Trophoblast cell (in vitro differentiated cells and primary cell): ENCODE data around the gene STKLD1.
"Not testable (repeated sequence)": the region's sequence is repeated elsewhere in the genome, so short reads cannot be mapped to it uniquely, and the experiment has no call there.

Experiments used
- DNase-seq, 2 donors: peaks; one replicate each; pipeline ENCODE4 v3.0.0-alpha.2; 2016
- H2AFZ ChIP-seq: 2 replicates; pipeline ENCODE4 v1.6.1; 2013; ENCODE audit warnings: low read length, moderate library complexity, mild to moderate bottlenecking; ENCODE audit not compliant: insufficient read depth, poor library complexity
- H2AK5ac ChIP-seq: 2 replicates; pipeline ENCODE4 v1.6.1; 2013; ENCODE audit warnings: mild to moderate bottlenecking, low read length
- H2BK120ac ChIP-seq: 2 replicates; pipeline ENCODE4 v1.6.1; 2013; ENCODE audit warnings: low read length, mild to moderate bottlenecking, moderate library complexity; ENCODE audit not compliant: insufficient read depth, poor library complexity
- H2BK12ac ChIP-seq: 2 replicates; pipeline ENCODE4 v1.6.1; 2013; ENCODE audit warnings: mild to moderate bottlenecking, low read length, moderate library complexity
- H2BK5ac ChIP-seq: 2 replicates; pipeline ENCODE4 v1.6.1; 2013; ENCODE audit warnings: low read length, low read depth, moderate library complexity, mild to moderate bottlenecking; ENCODE audit not compliant: poor library complexity
- H3K14ac ChIP-seq: 2 replicates; pipeline ENCODE4 v1.6.1; 2013; ENCODE audit warnings: mild to moderate bottlenecking, low read length
- H3K18ac ChIP-seq: 2 replicates; pipeline ENCODE4 v1.6.1; 2013; ENCODE audit warnings: mild to moderate bottlenecking, low read length
- H3K23ac ChIP-seq: 2 replicates; pipeline ENCODE4 v1.6.1; 2013; ENCODE audit warnings: low read length
- H3K27ac ChIP-seq: 2 replicates; pipeline ENCODE4 v1.5.1; 2013; ENCODE audit warnings: low read depth, mild to moderate bottlenecking, inconsistent platforms, low read length, moderate library complexity
- H3K27me3 ChIP-seq: 2 replicates; pipeline ENCODE4 v1.6.1; 2013; ENCODE audit warnings: inconsistent platforms, mild to moderate bottlenecking, low read length, moderate library complexity; ENCODE audit not compliant: insufficient read depth
- H3K36me3 ChIP-seq, 2 experiments: 1 replicate in 1 of 2; 2 replicates in 1 of 2; pipeline ENCODE4 v1.6.1; 2013; ENCODE audit warnings: low read length in 2 of 2, mild to moderate bottlenecking in 2 of 2, moderate library complexity in 1 of 2; ENCODE audit not compliant: insufficient read depth in 2 of 2, control insufficient read depth in 1 of 2
- H3K4ac ChIP-seq: 2 replicates; pipeline ENCODE4 v1.6.1; 2013; ENCODE audit warnings: low read depth, mild to moderate bottlenecking, low read length, moderate library complexity
- H3K4me1 ChIP-seq, 2 experiments: 1 replicate in 1 of 2; 2 replicates in 1 of 2; pipeline ENCODE4 v1.6.1; 2013; ENCODE audit warnings: low read length in 2 of 2, mild to moderate bottlenecking in 2 of 2, moderate library complexity in 1 of 2; ENCODE audit not compliant: insufficient read depth in 2 of 2, control insufficient read depth in 1 of 2
- H3K4me2 ChIP-seq: 2 replicates; pipeline ENCODE4 v1.6.1; 2013; ENCODE audit warnings: inconsistent platforms, mild to moderate bottlenecking, low read length, moderate library complexity
- H3K4me3 ChIP-seq: 2 replicates; pipeline ENCODE4 v1.5.1; 2013; ENCODE audit warnings: mild to moderate bottlenecking, low read depth, low read length, inconsistent platforms
- H3K79me1 ChIP-seq: one replicate; pipeline ENCODE4 v1.6.1; 2013; ENCODE audit warnings: low read length
- H3K79me2 ChIP-seq: 2 replicates; pipeline ENCODE4 v1.6.1; 2013; ENCODE audit warnings: low read length, mild to moderate bottlenecking; ENCODE audit not compliant: control insufficient read depth, insufficient read depth, poor library complexity
- H3K9ac ChIP-seq: 2 replicates; pipeline ENCODE4 v1.6.1; 2013; ENCODE audit warnings: mild to moderate bottlenecking, low read length
- H3K9me3 ChIP-seq: 2 replicates; pipeline ENCODE4 v1.6.1; 2013; ENCODE audit warnings: low read depth, mild to moderate bottlenecking, control low read depth, inconsistent platforms, low read length; ENCODE audit not compliant: insufficient read depth
- H4K12ac ChIP-seq: 2 replicates; pipeline ENCODE4 v1.6.1; 2013; ENCODE audit warnings: low read depth, mild to moderate bottlenecking, low read length, moderate library complexity
- H4K8ac ChIP-seq: 2 replicates; pipeline ENCODE4 v1.6.1; 2013; ENCODE audit warnings: low read depth, mild to moderate bottlenecking, low read length, moderate library complexity
- H4K91ac ChIP-seq: one replicate; pipeline ENCODE4 v1.6.1; 2013; ENCODE audit warnings: low read depth, mild to moderate bottlenecking, low read length, moderate library complexity
- WGBS: extraction: QIAGEN DNeasy Blood & Tissue Kit; methylation state at CpG from one replicate; pipeline ENCODE4 v1.1.7; 2013; ENCODE audit warnings: missing lambda C conversion rate; ENCODE audit not compliant: insufficient read length, insufficient coverage; ENCODE audit errors: extremely low coverage; 5-methylcytosine and 5-hydroxymethylcytosine counted together

STKLD1 gene

DNA sequence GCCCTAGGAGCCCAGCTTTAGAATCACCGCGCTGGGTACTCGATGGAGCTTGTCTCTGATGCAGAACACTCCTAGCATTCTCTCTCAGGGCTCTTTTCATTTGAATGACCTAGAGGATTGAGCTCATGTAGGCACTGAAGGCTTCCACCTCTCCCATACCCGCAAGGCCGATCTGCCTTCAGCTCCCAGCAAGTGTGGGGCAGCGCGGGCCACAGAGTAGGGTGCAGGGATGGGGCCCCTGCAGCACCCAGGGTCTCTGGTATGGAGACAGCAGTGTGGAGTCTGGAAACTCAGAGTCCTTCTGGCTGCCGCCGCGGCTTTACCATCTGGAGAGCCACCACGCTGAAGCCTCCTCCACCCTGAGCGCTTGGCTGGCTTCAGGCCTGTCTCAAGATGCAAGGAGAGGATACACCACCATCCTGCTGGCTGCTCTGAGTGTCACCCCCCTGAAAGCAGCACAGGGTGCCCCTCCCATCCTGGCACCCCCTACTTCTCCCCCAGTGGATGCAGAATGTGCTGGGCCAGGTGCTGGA is 12.9 kb downstream of the STKLD1 start:
- Histone ChIP-seq H3K14ac (no peak overlapping the region), H3K4ac (no peak overlapping the region), H3K23ac (no peak overlapping the region), H3K27ac (no peak overlapping the region), H3K9ac (no peak overlapping the region), H2BK12ac (no peak overlapping the region), H3K18ac (no peak overlapping the region), H3K4me1 (peaks cover 0 to 3% of the 10 kb centered on the region in 2 experiments), H3K4me2 (no peak overlapping the region), H2AK5ac (no peak overlapping the region), H2AFZ (no peak overlapping the region), H4K91ac (no peak overlapping the region), H3K79me1 (no peaks in the 10 kb centered on the region), H3K36me3 (no peaks in the 10 kb centered on the region), H2BK5ac (no peak overlapping the region), H3K79me2 (no peaks in the 10 kb centered on the region), H4K8ac (no peak overlapping the region), H2BK120ac (no peak overlapping the region), H4K12ac (no peak overlapping the region), H3K9me3 (peaks cover 10% of the 10 kb centered on the region), H3K4me3 (no peak overlapping the region), H3K27me3 (no peaks in the 10 kb centered on the region)
- DNase-seq, result no peak
- no CpG with 5 or more reads among the region's 12 CpGs for WGBS

DNA sequence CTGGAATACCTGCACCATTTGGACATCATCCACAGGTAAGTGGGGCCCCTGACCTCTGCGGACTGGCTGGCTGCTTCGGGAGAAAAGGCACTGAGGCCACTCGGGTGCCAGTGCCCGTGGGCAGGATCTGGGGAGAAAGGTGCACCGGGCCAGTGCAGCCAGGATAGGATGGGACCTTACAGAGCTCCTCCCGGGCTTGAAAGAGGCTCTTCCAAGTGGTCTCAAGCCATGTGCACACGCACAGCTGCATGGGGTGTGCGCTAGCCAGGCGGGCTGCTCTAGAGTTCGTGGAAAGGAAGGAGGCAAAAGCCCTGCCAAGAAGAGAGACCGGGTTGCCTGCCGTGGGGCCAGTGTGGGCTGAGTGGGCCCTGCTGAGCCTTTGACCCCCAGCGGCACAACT is 13.4 kb downstream of the STKLD1 start:
- H3K23ac ChIP-seq, result no peak overlapping the region
- no peak overlapping the region for H3K27ac ChIP-seq
- H4K91ac ChIP-seq, result no peak overlapping the region
- H4K8ac ChIP-seq, result no peak overlapping the region
- no peak for DNase-seq
- no peak overlapping the region for H3K4ac ChIP-seq
- H3K14ac ChIP-seq, result no peak overlapping the region
- H2BK5ac ChIP-seq, result no peak overlapping the region
- no peak overlapping the region for H3K18ac ChIP-seq
- H3K79me2 ChIP-seq, result no peaks in the 10 kb centered on the region
- no peak overlapping the region for H3K4me2 ChIP-seq
- H3K9me3 ChIP-seq, result peaks cover 10% of the 10 kb centered on the region
- no peaks in the 10 kb centered on the region for H3K36me3 ChIP-seq
- H3K9ac ChIP-seq, result no peak overlapping the region
- H4K12ac ChIP-seq, result no peak overlapping the region
- no peaks in the 10 kb centered on the region for H3K79me1 ChIP-seq
- H3K4me1 ChIP-seq, result peaks cover 0 to 3% of the 10 kb centered on the region in 2 experiments
- no peak overlapping the region for H3K4me3 ChIP-seq
- no CpG with 5 or more reads among the region's 13 CpGs for WGBS
- no peak overlapping the region for H2AFZ ChIP-seq
- H2BK12ac ChIP-seq, result no peak overlapping the region
- H2AK5ac ChIP-seq, result no peak overlapping the region
- H3K27me3 ChIP-seq, result no peaks in the 10 kb centered on the region
- no peak overlapping the region for H2BK120ac ChIP-seq

GRCh38 chr9:133390713-133391112 is 14.5 kb downstream of the STKLD1 start:
- no peak overlapping the region for H4K91ac ChIP-seq
- no peak overlapping the region for H3K27ac ChIP-seq
- H3K27me3 ChIP-seq, result no peaks in the 10 kb centered on the region
- H2AFZ ChIP-seq, result no peak overlapping the region
- no peak overlapping the region for H4K8ac ChIP-seq
- H3K79me1 ChIP-seq, result no peaks in the 10 kb centered on the region
- no CpG with 5 or more reads among the region's 7 CpGs for WGBS
- H3K9me3 ChIP-seq, result peaks cover 10% of the 10 kb centered on the region
- H3K9ac ChIP-seq, result no peak overlapping the region
- no peak overlapping the region for H3K4me2 ChIP-seq
- H3K79me2 ChIP-seq, result no peaks in the 10 kb centered on the region
- no peak overlapping the region for H3K14ac ChIP-seq
- H4K12ac ChIP-seq, result no peak overlapping the region
- H3K36me3 ChIP-seq, result no peaks in the 10 kb centered on the region
- no peak overlapping the region for H3K18ac ChIP-seq
- H3K23ac ChIP-seq, result no peak overlapping the region
- H2BK120ac ChIP-seq, result no peak overlapping the region
- H2BK12ac ChIP-seq, result no peak overlapping the region
- peaks cover 0 to 3% of the 10 kb centered on the region in 2 experiments for H3K4me1 ChIP-seq
- H3K4ac ChIP-seq, result no peak overlapping the region
- no peak for DNase-seq
- H2BK5ac ChIP-seq, result no peak overlapping the region
- H3K4me3 ChIP-seq, result no peak overlapping the region
- H2AK5ac ChIP-seq, result no peak overlapping the region

DNA sequence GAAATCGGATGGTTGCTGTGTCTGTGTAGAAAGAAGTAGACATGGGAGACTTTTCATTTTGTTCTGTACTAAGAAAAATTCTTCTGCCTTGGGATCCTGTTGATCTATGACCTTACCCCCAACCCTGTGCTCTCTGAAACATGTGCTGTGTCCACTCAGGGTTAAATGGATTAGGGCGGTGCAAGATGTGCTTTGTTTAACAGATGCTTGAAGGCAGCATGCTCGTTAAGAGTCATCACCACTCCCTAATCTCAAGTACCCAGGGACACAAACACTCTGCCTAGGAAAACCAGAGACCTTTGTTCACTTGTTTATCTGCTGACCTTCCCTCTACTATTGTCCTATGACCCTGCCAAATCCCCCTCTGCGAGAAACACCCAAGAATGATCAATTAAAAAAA is 15.3 kb downstream of the STKLD1 start:
- no CpG with 5 or more reads among the region's 4 CpGs for WGBS
- not testable (repeated sequence) for H3K9me3 ChIP-seq

More for the DNA sequence above, 15.3 kb downstream of the STKLD1 start:
- not testable (repeated sequence) for H3K4me1 ChIP-seq, H3K14ac ChIP-seq, H3K27me3 ChIP-seq, H3K18ac ChIP-seq, H2BK5ac ChIP-seq, H3K79me1 ChIP-seq, H3K27ac ChIP-seq, H3K23ac ChIP-seq, H3K4me2 ChIP-seq, H3K9ac ChIP-seq, H3K36me3 ChIP-seq, H2BK120ac ChIP-seq, H3K4me3 ChIP-seq, H2BK12ac ChIP-seq, H3K79me2 ChIP-seq, DNase-seq, H3K4ac ChIP-seq, H4K91ac ChIP-seq, H4K8ac ChIP-seq, H2AK5ac ChIP-seq, H2AFZ ChIP-seq, H4K12ac ChIP-seq
